ENCODE measurements around the gene GABRG3.

GABRG3 gene

GRCh38 chr15:27114473-27114872, 143.5 kb downstream of the GABRG3 start:
- no peak for DNase-seq

GRCh38 chr15:27119695-27120266, 148.8 kb downstream of the GABRG3 start:
- DNase-seq: no peak

GRCh38 chr15:27121672-27122071, 150.7 kb downstream of the GABRG3 start:
- no peak for DNase-seq

- DNase-seq: no peak
Observed at GRCh38 chr15:27123291-27123690, 152.3 kb downstream of the GABRG3 start.

GRCh38 chr15:27123808-27124207, 152.8 kb downstream of the GABRG3 start:
- no peak for DNase-seq

GRCh38 chr15:27124287-27124871, 153.4 kb downstream of the GABRG3 start:
- DNase-seq: no peak

- no peak for DNase-seq
Observed at GRCh38 chr15:27125185-27125584, 154.2 kb downstream of the GABRG3 start.

GRCh38 chr15:27126449-27126848, 155.5 kb downstream of the GABRG3 start:
- no peak for DNase-seq

GRCh38 chr15:27127815-27128570, 157.0 kb downstream of the GABRG3 start:
- DNase-seq: no peak

- DNase-seq: no peak
Observed at GRCh38 chr15:27133249-27133648, 162.3 kb downstream of the GABRG3 start.

- DNase-seq: no peak
Observed at GRCh38 chr15:27134481-27134880, 163.5 kb downstream of the GABRG3 start.

GRCh38 chr15:27135151-27135550, 164.2 kb downstream of the GABRG3 start:
- no peak for DNase-seq

- no peak for DNase-seq
Observed at GRCh38 chr15:27137127-27137526, 166.1 kb downstream of the GABRG3 start.

- no peak for DNase-seq
Observed at GRCh38 chr15:27165590-27165989, 194.6 kb downstream of the GABRG3 start.

GRCh38 chr15:27166917-27167316, 195.9 kb downstream of the GABRG3 start:
- DNase-seq: no peak

- DNase-seq: no peak
Observed at GRCh38 chr15:27167738-27168137, 196.8 kb downstream of the GABRG3 start.

- no peak for DNase-seq
Observed at GRCh38 chr15:27170851-27171250, 199.9 kb downstream of the GABRG3 start.

GRCh38 chr15:27172821-27173220, 201.8 kb downstream of the GABRG3 start:
- DNase-seq: no peak

GRCh38 chr15:27175472-27176153, 204.6 kb downstream of the GABRG3 start:
- DNase-seq: no peak

- no peak for DNase-seq
Observed at GRCh38 chr15:27176785-27177406, 205.9 kb downstream of the GABRG3 start.

GRCh38 chr15:27179789-27180188, 208.8 kb downstream of the GABRG3 start:
- DNase-seq: no peak

GRCh38 chr15:27182561-27183110, 211.7 kb downstream of the GABRG3 start:
- DNase-seq: no peak

- no peak for DNase-seq
Observed at GRCh38 chr15:27183201-27183600, 212.2 kb downstream of the GABRG3 start.

All from stimulated activated naive CD4-positive, alpha-beta T cell treated with Interleukin-2 at 50 U/mL for 16 hours (primary cell).